ENCODE data around the gene HSH2D. TPM values are rescaled to one million over a fixed set of nuclear protein-coding genes. Genes with fewer than 3 reads are reported as not detected.
A peak's percentile ranks its signal among the peaks of the same experiment; 100 is the strongest.
"Not testable (repeated sequence)": the region's sequence is repeated elsewhere in the genome, so short reads cannot be mapped to it uniquely, and the experiment has no call there.

HSH2D gene
- total RNA-seq, 2 donors from 2014 or later: 0.16 to 0.56 TPM

- ATAC-seq: no peak
- intact Hi-C loops (cut with DNase I): loop anchor here in 1 of 2 donors (10.0 kb wide), 1 partner anchor 67 kb away; the partner anchor contains the start of gene FAM32A
- no peak for DNase-seq
Observed at GRCh38 chr19:16117594-16118033, 25.9 kb upstream of the HSH2D start.

- peak; percentile 35 to 61 for ATAC-seq
- intact Hi-C loops (cut with DNase I): loop anchor here in 1 of 2 donors (10.0 kb wide), 1 partner anchor 66 kb away; the partner anchor contains the start of gene FAM32A
- no peak for DNase-seq
Observed at GRCh38 chr19:16118489-16119033, 24.9 kb upstream of the HSH2D start.

- not testable (repeated sequence) for DNase-seq
- intact Hi-C loops (cut with DNase I): loop anchor here in 1 of 2 donors (10.0 kb wide), 1 partner anchor 66 kb away; the partner anchor contains the start of gene FAM32A
- ATAC-seq: peak in 1 of 2 donors; percentile 21
Observed at GRCh38 chr19:16119075-16119857, 24.2 kb upstream of the HSH2D start.

DNA sequence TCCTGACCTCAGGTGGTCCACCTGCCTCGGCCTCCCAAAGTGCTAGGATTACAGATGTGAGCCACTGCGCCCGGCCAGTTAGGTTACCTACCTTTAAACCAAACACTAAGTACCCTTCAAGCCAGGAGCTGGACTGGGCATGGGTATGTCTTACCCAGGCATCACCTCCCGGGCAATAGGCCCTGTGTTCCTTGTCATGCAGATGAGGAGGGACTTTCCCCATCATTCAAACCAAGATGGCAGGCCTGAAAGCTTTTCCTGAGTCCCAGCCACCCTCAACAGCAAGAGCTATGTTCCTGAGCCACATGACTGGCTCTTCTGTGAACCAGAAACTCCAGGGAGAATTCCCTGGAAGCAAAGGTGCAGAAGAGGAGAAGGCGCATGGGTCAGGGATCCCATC is 22.3 kb upstream of the HSH2D start:
- intact Hi-C loops (cut with DNase I): no loop called here
- DNase-seq: no peak
- no peak for ATAC-seq

DNA sequence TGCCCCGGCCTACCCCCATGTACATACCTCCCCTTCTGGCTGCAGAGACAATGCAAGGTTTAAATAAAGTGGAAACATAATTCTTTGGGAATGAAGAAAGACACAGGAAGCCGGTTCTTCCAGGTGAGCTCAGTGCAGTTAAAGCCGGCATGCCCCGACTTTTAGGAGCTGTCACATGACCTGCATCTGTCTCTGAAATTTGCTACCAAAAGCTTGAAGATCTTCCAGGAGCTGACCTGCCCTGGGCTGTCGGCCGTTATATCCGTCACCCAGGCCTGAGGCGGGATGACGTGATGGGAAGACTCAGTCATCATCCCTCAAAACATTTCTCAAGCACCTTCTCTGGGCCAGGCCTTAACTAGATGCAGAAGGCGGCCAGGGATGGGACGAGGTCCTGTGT is 21.5 kb upstream of the HSH2D start:
- intact Hi-C loops (cut with DNase I): no loop called here
- no peak for DNase-seq
- no peak for ATAC-seq

- intact Hi-C loops (cut with DNase I): no loop called here
- no peak for DNase-seq
- ATAC-seq: no peak
Observed at GRCh38 chr19:16124953-16125352, 18.5 kb upstream of the HSH2D start.

DNA sequence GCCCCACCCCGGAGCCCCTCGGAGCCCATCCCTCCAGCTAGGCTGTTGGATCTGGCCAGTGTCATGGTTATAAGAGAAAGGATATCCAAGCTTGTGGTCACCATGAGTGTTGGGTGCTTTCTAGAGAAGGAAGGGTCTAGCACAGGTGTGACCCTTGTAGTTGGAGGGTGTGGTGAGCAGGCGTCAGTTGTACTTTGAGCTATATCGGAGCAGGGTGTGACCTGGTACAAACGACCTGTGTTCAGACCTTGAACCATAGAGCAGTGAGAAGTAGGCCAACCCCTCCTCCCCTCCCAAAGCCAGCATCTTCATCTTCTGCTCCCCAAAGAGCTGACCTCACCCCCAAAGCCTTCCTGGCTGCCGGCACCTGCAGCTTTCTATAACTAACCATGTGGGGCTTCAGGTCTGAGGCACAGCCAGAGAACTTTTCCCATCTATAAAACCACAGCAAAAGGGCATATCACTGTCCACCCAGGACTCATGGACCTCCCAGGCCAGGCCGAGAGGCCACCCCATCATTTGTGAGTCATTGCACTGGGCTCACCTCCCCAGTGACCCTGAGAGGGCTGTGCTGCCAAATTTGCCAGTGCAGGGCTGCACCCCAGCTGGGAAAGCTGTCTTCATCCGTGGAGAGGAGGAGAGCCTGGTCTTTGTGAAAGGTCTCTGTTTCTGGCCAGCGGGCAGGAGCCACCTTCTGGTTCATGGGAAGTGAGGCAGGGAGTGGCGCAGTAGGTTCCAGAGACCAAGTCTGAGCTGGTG is 17.6 kb upstream of the HSH2D start:
- ATAC-seq (no peak), DNase-seq (no peak)
- intact Hi-C loops (cut with DNase I): no loop called here

DNA sequence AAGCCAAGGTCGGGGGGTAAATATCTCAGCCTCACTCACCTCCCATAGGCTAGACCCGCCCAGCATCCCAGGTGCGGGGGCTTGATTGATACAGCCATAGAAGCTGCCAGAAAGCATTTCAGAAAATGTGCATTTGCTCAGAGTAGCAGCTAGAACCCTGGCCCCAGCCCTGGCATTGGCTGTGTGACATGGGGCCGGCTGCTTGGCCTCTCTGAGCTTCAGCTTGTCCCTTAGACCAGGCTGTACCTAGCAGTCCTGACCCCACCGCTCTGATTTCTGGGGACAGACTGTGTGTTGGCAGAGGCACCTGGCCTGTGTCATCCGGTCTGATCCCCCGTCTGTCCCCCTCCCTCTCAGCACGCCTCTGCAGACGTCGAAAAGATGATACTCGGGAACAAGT is 16.4 kb upstream of the HSH2D start:
- DNase-seq (no peak), ATAC-seq (no peak)
- intact Hi-C loops (cut with DNase I): no loop called here

DNA sequence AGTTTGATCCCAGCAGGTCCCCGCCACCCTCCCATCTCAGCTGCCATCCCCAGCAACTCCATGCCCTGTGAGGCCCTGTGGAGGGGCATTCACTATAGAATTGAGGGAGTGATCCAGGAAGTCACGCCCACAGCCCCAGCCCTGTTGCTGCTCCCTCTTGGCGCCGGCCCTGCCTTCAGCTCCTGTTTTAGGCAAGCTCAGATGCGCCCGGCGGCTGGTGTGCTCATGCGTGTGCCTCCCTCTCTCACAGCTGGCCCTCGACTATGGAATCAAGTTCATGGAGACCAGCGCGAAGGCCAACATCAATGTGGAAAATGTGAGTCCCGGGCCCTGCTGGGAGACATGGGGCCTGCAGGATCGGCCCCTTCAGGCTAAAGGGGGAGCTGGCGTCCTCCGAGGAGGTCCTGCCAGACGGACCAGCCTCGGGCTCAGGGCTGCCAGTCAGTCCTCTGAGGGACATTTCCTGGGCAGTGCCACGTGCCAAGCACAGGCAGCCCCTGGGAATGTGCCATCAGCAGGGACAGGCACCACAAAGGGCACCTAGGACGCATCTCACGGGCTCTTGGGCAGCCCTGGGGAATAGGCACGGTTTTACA is 15.6 kb upstream of the HSH2D start:
- DNase-seq (no peak), ATAC-seq (no peak)
- intact Hi-C loops (cut with DNase I): no loop called here

DNA sequence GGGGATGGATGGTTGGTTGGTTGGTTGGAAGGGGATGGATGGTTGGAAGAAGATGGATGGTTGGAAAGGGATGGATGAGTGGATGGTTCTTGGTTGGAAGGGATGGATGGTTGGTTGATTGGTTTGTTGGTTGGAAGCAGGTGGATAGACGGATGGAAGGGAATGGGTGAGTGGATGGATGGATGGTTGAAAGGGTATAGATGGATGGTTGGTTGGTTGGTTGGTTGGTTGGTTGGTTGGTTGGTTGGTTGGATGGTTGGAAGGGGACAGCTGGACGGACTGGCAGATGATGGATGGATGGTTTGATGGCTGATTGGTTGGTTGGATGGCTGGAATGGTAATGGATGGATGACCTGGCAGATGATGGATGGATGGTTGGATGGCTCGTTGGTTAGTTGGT is 11.8 kb upstream of the HSH2D start:
- ATAC-seq: no peak
- intact Hi-C loops (cut with DNase I): no loop called here
- DNase-seq: no peak

GRCh38 chr19:16133818-16134217 is 9.7 kb upstream of the HSH2D start:
- ATAC-seq: no peak
- DNase-seq: no peak
- intact Hi-C loops (cut with DNase I): no loop called here

DNA sequence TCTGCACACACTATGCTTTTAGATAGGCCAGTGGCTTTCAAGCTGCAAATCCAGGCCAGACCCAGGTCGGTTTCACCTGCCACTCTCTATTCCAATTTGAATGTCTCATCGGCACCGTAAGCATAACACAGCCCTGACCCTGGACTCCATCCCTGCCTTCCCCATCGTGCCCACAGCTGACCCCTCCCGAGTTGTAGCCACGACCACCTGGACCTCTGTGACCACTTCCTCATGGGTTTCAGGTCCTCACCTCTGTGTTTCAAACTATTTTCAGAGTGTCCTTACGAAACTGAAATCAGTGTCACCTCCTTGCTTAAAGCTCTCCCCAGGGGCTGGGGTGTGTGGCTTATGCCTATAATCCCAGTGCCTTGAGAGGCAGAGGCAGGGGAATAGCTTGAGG is 9.0 kb upstream of the HSH2D start:
- DNase-seq: no peak
- peak in 1 of 2 donors; percentile 21 for ATAC-seq
- intact Hi-C loops (cut with DNase I): no loop called here

DNA sequence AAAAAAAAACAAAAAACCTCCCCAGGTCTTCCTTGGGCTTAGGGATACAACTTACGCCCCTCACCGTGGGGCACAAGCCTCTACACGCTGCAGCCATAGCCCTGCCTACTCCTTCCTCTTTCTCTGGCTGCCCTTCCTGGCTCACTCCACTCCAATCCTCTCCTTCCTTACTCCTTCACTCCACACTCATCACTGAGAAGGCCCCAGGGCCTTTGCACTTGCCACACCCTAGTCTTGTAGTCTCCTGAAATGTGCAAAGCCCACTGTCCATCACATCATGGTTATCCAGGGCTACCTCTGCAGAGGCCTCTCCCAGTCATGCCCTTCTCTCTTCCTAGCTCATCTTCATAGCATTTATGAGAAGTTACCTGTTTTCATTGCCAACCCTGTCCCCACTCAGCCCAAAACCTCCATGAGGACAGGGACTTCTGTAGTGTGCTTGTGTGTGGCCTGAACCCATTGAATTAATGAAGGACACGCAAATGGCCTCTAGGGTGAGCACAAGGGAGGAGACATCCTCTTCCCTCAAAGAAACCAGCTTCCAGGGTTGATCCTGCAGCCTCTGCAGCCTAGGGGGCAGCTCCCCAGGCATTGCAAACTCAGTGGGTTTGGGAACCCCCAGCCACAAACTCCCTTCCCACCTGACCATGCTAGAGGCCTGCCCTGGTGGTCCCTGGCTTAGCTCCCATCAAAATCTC is 7.9 kb upstream of the HSH2D start:
- DNase-seq (no peak), ATAC-seq (no peak)
- intact Hi-C loops (cut with DNase I): no loop called here

DNA sequence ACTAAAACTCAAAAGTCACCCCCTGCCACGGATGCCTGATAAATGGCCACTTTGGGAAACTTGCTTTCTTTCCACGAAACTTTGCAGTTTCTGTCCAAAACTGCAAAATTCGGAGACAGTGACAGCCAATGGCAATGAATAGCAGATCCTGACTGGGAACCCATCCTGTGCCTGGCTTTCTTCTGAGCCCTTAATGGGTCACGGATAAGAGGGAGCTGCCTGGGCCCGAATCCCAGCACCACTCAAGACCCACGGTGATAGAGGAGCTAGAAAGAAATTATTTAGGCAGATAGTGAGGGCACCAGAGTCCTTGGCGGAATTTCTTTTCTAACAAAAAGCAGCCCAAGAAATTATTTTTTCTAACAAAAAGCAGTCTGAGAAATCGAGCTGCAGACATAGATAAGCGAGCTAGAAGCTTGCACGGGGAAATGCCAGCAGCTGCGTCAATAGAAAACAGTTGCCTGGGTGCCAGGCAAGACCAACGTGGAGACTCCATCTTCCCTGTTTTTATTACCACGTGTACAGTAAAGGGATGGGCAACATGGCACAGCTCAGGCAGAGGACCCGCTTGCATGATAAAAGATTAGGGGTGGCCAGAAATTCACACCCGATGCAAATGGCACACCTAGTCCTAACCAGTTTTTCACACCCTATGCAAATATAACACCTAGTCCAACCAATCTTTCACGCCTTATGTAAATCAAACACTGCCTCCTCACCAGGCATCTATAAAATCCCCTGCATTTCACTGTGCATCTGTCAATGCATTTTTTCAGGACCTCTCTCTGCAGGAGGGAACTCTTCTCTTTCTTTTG is 7.1 kb upstream of the HSH2D start:
- no peak for ATAC-seq
- intact Hi-C loops (cut with DNase I): no loop called here
- no peak for DNase-seq

DNA sequence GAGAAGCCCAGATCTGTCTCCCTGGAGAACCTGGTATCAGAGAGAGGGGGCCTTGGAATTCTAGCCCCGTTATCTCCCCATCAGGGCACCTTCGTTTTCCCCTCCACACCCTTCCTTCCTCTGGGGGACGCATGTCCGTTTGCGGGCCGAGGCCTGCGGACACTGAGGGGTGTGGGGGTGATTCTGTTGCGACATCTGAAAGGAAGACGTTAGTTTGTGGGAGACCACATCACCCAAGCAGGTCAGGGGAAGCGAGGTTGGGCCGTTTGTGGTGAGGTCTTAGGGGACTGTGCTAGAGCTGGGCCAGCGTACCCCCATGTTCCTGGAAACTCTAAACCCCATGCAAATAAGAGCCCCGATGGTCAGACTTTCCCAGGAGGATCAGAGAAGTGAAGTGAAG is 3.7 kb upstream of the HSH2D start:
- no peak for DNase-seq

GRCh38 chr19:16141043-16141442 is 2.4 kb upstream of the HSH2D start:
- no peak for DNase-seq

More for the DNA sequence above, 3.7 kb upstream of the HSH2D start:
- intact Hi-C loops (cut with DNase I): no loop called here
- no peak for ATAC-seq

DNA sequence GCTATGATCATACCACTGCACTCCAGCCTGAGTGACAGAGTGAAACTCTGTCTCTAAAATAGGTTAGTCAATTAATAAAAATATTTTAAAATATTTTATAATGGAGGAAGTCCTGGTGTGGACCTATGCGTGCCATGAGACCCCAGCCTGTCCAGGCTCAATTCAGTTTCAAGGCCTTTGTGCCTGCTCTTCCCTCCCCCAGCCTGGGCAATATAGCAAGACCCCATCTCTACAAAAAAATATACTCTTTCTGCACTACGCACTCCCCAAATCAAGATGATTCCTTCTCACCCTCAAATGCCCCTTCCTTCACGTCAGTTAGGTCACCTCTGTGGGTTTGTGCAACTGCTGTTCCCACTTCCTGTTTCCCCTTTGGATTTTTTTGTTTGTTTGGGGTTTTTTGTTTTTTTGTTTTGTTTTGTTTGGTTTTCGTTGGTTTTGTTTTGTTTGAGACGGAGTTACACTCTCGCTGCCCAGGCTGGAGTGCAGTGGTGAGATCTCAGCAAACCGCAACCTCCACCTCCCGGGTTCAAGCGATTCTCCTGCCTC is 1.4 kb upstream of the HSH2D start:
- ATAC-seq (no peak), DNase-seq (no peak)
- intact Hi-C loops (cut with DNase I): no loop called here

More at GRCh38 chr19:16141043-16141442, 2.4 kb upstream of the HSH2D start:
- intact Hi-C loops (cut with DNase I): no loop called here
- ATAC-seq: no peak

GRCh38 chr19:16144216-16144581 is 714 bp downstream of the HSH2D start:
- intact Hi-C loops (cut with DNase I): no loop called here
- DNase-seq (no peak), ATAC-seq (no peak)
